ENCODE results near the gene MAPK8. TPM values are rescaled to one million over a fixed set of nuclear protein-coding genes. Genes with fewer than 3 reads are reported as not detected.

The MAPK8 gene
- total RNA-seq, 1 experiment from 2014 or later, result 67.5 TPM

GRCh38 chr10:48364659-48365405 is 58.4 kb downstream of the MAPK8 start:
- Histone ChIP-seq H3K9me3 (ENCODE audit: insufficient read depth, low read depth) (no peaks in the 10 kb centered on the region), H3K4me2 (no peak overlapping the region), H3K4me1 (replicated peaks; ENCODE audit: insufficient read depth) (peaks cover 7% of the 10 kb centered on the region; the same call in 1 of the 2 replicates), H3K9me2 (ENCODE audit: insufficient read depth) (no peaks in the 10 kb centered on the region; the same call in 1 of the 2 replicates), H3K4me3 (no peak overlapping the region), H3K27ac (no peak overlapping the region), H3K79me2 (ENCODE audit: low read depth) (peaks cover 28% of the 10 kb centered on the region), H2AFZ (no peak overlapping the region), H3K36me3 (ENCODE audit: low read depth) (no peaks in the 10 kb centered on the region), H3K27me3 (ENCODE audit: insufficient read depth, low read depth) (no peaks in the 10 kb centered on the region), H4K20me1 (ENCODE audit: insufficient read depth) (peaks cover 39% of the 10 kb centered on the region), H3F3A (ENCODE audit: insufficient read depth, low read depth) (0 out of 2 replicates have a peak, but pooled peaks cover 4% of the 10 kb centered on the region)
- no peak for DNase-seq
- intact Hi-C loops (cut with micrococcal nuclease; ENCODE audit: unreplicated experiment), result loop anchor here (5.0 kb wide), 1 partner anchor 58 kb away; the partner anchor contains the start of gene MAPK8
- ChIA-PET POLR2A (ENCODE audit: unreplicated experiment) (interaction anchor here (0.5 kb wide), 1 partner anchor 149 kb away, joined by 4 read pairs; no protein-coding TSS in a partner anchor), CTCF (interaction anchor here (0.6 to 1.1 kb wide), 2 partner anchors 287 to 291 kb away, joined by 3 to 4 read pairs; no protein-coding TSS in a partner anchor)
- BruUV-seq (replicated peaks), result no TSS peak
- TF ChIP-seq, protein P1, sequence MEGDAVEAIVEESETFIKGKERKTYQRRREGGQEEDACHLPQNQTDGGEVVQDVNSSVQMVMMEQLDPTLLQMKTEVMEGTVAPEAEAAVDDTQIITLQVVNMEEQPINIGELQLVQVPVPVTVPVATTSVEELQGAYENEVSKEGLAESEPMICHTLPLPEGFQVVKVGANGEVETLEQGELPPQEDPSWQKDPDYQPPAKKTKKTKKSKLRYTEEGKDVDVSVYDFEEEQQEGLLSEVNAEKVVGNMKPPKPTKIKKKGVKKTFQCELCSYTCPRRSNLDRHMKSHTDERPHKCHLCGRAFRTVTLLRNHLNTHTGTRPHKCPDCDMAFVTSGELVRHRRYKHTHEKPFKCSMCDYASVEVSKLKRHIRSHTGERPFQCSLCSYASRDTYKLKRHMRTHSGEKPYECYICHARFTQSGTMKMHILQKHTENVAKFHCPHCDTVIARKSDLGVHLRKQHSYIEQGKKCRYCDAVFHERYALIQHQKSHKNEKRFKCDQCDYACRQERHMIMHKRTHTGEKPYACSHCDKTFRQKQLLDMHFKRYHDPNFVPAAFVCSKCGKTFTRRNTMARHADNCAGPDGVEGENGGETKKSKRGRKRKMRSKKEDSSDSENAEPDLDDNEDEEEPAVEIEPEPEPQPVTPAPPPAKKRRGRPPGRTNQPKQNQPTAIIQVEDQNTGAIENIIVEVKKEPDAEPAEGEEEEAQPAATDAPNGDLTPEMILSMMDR (conservative IDR thresholded peaks at IDR 0.05), result no peak
- TF ChIP-seq EZH2 (IDR thresholded peaks at IDR 0.05; ENCODE audit: low read depth), result no peak

- Histone ChIP-seq H3K9me2 (ENCODE audit: insufficient read depth) (no peaks in the 10 kb centered on the region; the same call in 1 of the 2 replicates), H3K27me3 (ENCODE audit: insufficient read depth, low read depth) (no peaks in the 10 kb centered on the region), H3K79me2 (ENCODE audit: low read depth) (peaks cover 28% of the 10 kb centered on the region), H3F3A (ENCODE audit: insufficient read depth, low read depth) (0 out of 2 replicates have a peak, but pooled peaks cover 4% of the 10 kb centered on the region), H3K9me3 (ENCODE audit: insufficient read depth, low read depth) (no peaks in the 10 kb centered on the region), H3K36me3 (ENCODE audit: low read depth) (no peaks in the 10 kb centered on the region), H3K4me1 (replicated peaks; ENCODE audit: insufficient read depth) (peaks cover 7% of the 10 kb centered on the region; the same call in 1 of the 2 replicates), H3K4me3 (no peak overlapping the region), H3K4me2 (no peak overlapping the region), H3K27ac (no peak overlapping the region), H4K20me1 (ENCODE audit: insufficient read depth) (peaks cover 33% of the 10 kb centered on the region), H2AFZ (no peak overlapping the region)
- no peak for TF ChIP-seq EZH2 (IDR thresholded peaks at IDR 0.05; ENCODE audit: low read depth)
- TF ChIP-seq, protein P1 (conservative IDR thresholded peaks at IDR 0.05), result no peak
- DNase-seq, result no peak
- no TSS peak for BruUV-seq (replicated peaks)
- intact Hi-C loops (cut with micrococcal nuclease; ENCODE audit: unreplicated experiment), result no loop called here
- CTCF ChIA-PET, result interaction anchor here (0.6 to 1.1 kb wide), 2 partner anchors 286 to 291 kb away, joined by 3 to 4 read pairs; no protein-coding TSS in a partner anchor
- POLR2A ChIA-PET (ENCODE audit: unreplicated experiment), result no interaction called here
Observed at GRCh38 chr10:48365668-48366067, 59.2 kb downstream of the MAPK8 start.

- Histone ChIP-seq H3F3A (ENCODE audit: insufficient read depth, low read depth) (0 out of 2 replicates have a peak, but pooled peaks cover 4% of the 10 kb centered on the region), H3K4me2 (no peak overlapping the region), H3K4me1 (replicated peaks; ENCODE audit: insufficient read depth) (peaks cover 7% of the 10 kb centered on the region; the same call in 1 of the 2 replicates), H3K9me2 (ENCODE audit: insufficient read depth) (no peaks in the 10 kb centered on the region; the same call in 1 of the 2 replicates), H3K79me2 (ENCODE audit: low read depth) (peaks cover 28% of the 10 kb centered on the region), H4K20me1 (ENCODE audit: insufficient read depth) (peaks cover 27% of the 10 kb centered on the region), H3K27me3 (ENCODE audit: insufficient read depth, low read depth) (no peaks in the 10 kb centered on the region), H3K27ac (no peak overlapping the region), H3K4me3 (no peak overlapping the region), H2AFZ (no peak overlapping the region), H3K36me3 (ENCODE audit: low read depth) (no peaks in the 10 kb centered on the region), H3K9me3 (ENCODE audit: insufficient read depth, low read depth) (no peaks in the 10 kb centered on the region)
- BruUV-seq (replicated peaks), result no TSS peak
- TF ChIP-seq, protein P1 (conservative IDR thresholded peaks at IDR 0.05), result no peak
- ChIA-PET CTCF (interaction anchor here (0.7 to 1.0 kb wide), 2 partner anchors 66 to 289 kb away, joined by 3 read pairs; no protein-coding TSS in a partner anchor), POLR2A (ENCODE audit: unreplicated experiment) (no interaction called here)
- DNase-seq, result no peak
- intact Hi-C loops (cut with micrococcal nuclease; ENCODE audit: unreplicated experiment), result no loop called here
Observed at GRCh38 chr10:48366261-48366660, 59.8 kb downstream of the MAPK8 start.

All from PC-9 (cell line).